ENCODE results near the gene PRSS27. TPM values are rescaled to one million over a fixed set of nuclear protein-coding genes. Genes with fewer than 3 reads are reported as not detected.
"Not testable (repeated sequence)": the region's sequence is repeated elsewhere in the genome, so short reads cannot be mapped to it uniquely, and the experiment has no call there.

The PRSS27 gene
- total and polyA plus RNA-seq, 2 of the 8 experiments (the other 6 are each of a cell fraction or from before 2014, with no cell fraction given) = 1.3 to 7.5 TPM

GRCh38 chr16:2678206-2678965 lies 41.6 kb downstream of the PRSS27 start:
- H3K9ac ChIP-seq (replicated peaks in 1 of 4; ENCODE audit: extremely low read depth in 1 of 4, low read depth in 3 of 4, low read length in 3 of 4); H3K4me2 ChIP-seq (ENCODE audit: insufficient read depth in 1 of 2, low read depth in 2 of 2, low read length in 2 of 2); H4K8ac ChIP-seq (ENCODE audit: extremely low read depth, insufficient read depth, low read length); H3K27ac ChIP-seq (ENCODE audit: low read depth, low read length); H4K91ac ChIP-seq (replicated peaks; ENCODE audit: insufficient read length, low read length); FAIRE-seq; CTCF ChIA-PET (ENCODE audit: partially characterized antibody); H2BK120ac ChIP-seq (replicated peaks; ENCODE audit: low read depth, low read length); H2AK5ac ChIP-seq (ENCODE audit: low read depth, low read length); H3K56ac ChIP-seq (replicated peaks; ENCODE audit: insufficient read length, low read depth, low read length); H3K4me1 ChIP-seq (replicated peaks in 1 of 4; ENCODE audit: control insufficient read depth in 3 of 4, insufficient read depth in 4 of 4, low read length in 3 of 4); H2AFZ ChIP-seq (ENCODE audit: low read length); H3K23ac ChIP-seq (ENCODE audit: insufficient read length); POLR2A ChIA-PET (ENCODE audit: partially characterized antibody); H3K9me3 ChIP-seq (ENCODE audit: insufficient read depth in 2 of 2, low read depth in 1 of 2, low read length in 1 of 2); H3K79me2 ChIP-seq (ENCODE audit: control insufficient read depth in 1 of 2, insufficient read depth in 2 of 2, low read length in 2 of 2); H2BK20ac ChIP-seq (ENCODE audit: low read length); H3K79me1 ChIP-seq (ENCODE audit: low read depth, low read length); H3K14ac ChIP-seq (ENCODE audit: insufficient read length); H2BK15ac ChIP-seq (ENCODE audit: low read length); H2BK5ac ChIP-seq (ENCODE audit: low read depth, low read length); H4K5ac ChIP-seq (ENCODE audit: insufficient read length, low read depth, low read length); H3K4me3 ChIP-seq (ENCODE audit: extremely low read depth in 1 of 4, insufficient read depth in 2 of 4, low read depth in 3 of 4, low read length in 4 of 4); H2BK12ac ChIP-seq (ENCODE audit: low read depth, low read length); H3K23me2 ChIP-seq (ENCODE audit: low read depth, low read length); DNase-seq (ENCODE audit: low read depth in 1 of 2, low spot score in 2 of 2); H3K27me3 ChIP-seq (replicated peaks in 1 of 4; ENCODE audit: control insufficient read depth in 3 of 4, extremely low read depth in 1 of 4, insufficient read depth in 3 of 4, low read length in 3 of 4); H3K36me3 ChIP-seq (ENCODE audit: control insufficient read depth in 2 of 4, insufficient read depth in 4 of 4, low read length in 3 of 4); H3K4ac ChIP-seq (replicated peaks; ENCODE audit: insufficient read length, low read depth, low read length); H4K20me1 ChIP-seq (replicated peaks in 1 of 2; ENCODE audit: control insufficient read depth in 1 of 2, insufficient read depth in 2 of 2, low read length in 2 of 2); H3K18ac ChIP-seq (ENCODE audit: extremely low read depth, low read length): not testable (repeated sequence)
- WGBS, 2 experiments (ENCODE audit: extremely low coverage in 1 of 2, insufficient coverage in 1 of 2, insufficient read length in 1 of 2, insufficient replicate concordance in 2 of 2, low coverage in 1 of 2, low lambda C conversion rate in 2 of 2, missing lambda C conversion rate in 1 of 2) = 93% methylated on average over 12 of the region's 23 CpGs; no CpG with 5 or more reads in 1 of the 2 experiments

GRCh38 chr16:2676937-2677336 lies 43.1 kb downstream of the PRSS27 start:
- H2BK5ac ChIP-seq (ENCODE audit: low read depth, low read length); H3K9me3 ChIP-seq (ENCODE audit: insufficient read depth in 2 of 2, low read depth in 1 of 2, low read length in 1 of 2); H3K56ac ChIP-seq (replicated peaks; ENCODE audit: insufficient read length, low read depth, low read length); H2AFZ ChIP-seq (ENCODE audit: low read length); FAIRE-seq; H4K8ac ChIP-seq (ENCODE audit: extremely low read depth, insufficient read depth, low read length); H3K36me3 ChIP-seq (ENCODE audit: control insufficient read depth in 2 of 4, insufficient read depth in 4 of 4, low read length in 3 of 4); H4K91ac ChIP-seq (replicated peaks; ENCODE audit: insufficient read length, low read length); H3K4me2 ChIP-seq (ENCODE audit: insufficient read depth in 1 of 2, low read depth in 2 of 2, low read length in 2 of 2); POLR2A ChIA-PET (ENCODE audit: partially characterized antibody); H3K79me1 ChIP-seq (ENCODE audit: low read depth, low read length); H3K27me3 ChIP-seq (replicated peaks in 1 of 4; ENCODE audit: control insufficient read depth in 3 of 4, extremely low read depth in 1 of 4, insufficient read depth in 3 of 4, low read length in 3 of 4); H2BK15ac ChIP-seq (ENCODE audit: low read length); H2AK5ac ChIP-seq (ENCODE audit: low read depth, low read length); CTCF ChIA-PET (ENCODE audit: partially characterized antibody); H2BK12ac ChIP-seq (ENCODE audit: low read depth, low read length); H3K14ac ChIP-seq (ENCODE audit: insufficient read length); H3K4me3 ChIP-seq (ENCODE audit: extremely low read depth in 1 of 4, insufficient read depth in 2 of 4, low read depth in 3 of 4, low read length in 4 of 4); H2BK20ac ChIP-seq (ENCODE audit: low read length); H3K79me2 ChIP-seq (ENCODE audit: control insufficient read depth in 1 of 2, insufficient read depth in 2 of 2, low read length in 2 of 2); H3K4me1 ChIP-seq (replicated peaks in 1 of 4; ENCODE audit: control insufficient read depth in 3 of 4, insufficient read depth in 4 of 4, low read length in 3 of 4); H3K23me2 ChIP-seq (ENCODE audit: low read depth, low read length); DNase-seq (ENCODE audit: low read depth in 1 of 2, low spot score in 2 of 2); H3K9ac ChIP-seq (replicated peaks in 1 of 4; ENCODE audit: extremely low read depth in 1 of 4, low read depth in 3 of 4, low read length in 3 of 4); H4K20me1 ChIP-seq (replicated peaks in 1 of 2; ENCODE audit: control insufficient read depth in 1 of 2, insufficient read depth in 2 of 2, low read length in 2 of 2); H4K5ac ChIP-seq (ENCODE audit: insufficient read length, low read depth, low read length); H3K23ac ChIP-seq (ENCODE audit: insufficient read length); H3K4ac ChIP-seq (replicated peaks; ENCODE audit: insufficient read length, low read depth, low read length); H2BK120ac ChIP-seq (replicated peaks; ENCODE audit: low read depth, low read length); H3K27ac ChIP-seq (ENCODE audit: low read depth, low read length); H3K18ac ChIP-seq (ENCODE audit: extremely low read depth, low read length): not testable (repeated sequence)
- 87% methylated on average over 3 of the region's 3 CpGs; no CpG with 5 or more reads in 1 of the 2 experiments for WGBS, 2 experiments (ENCODE audit: extremely low coverage in 1 of 2, insufficient coverage in 1 of 2, insufficient read length in 1 of 2, insufficient replicate concordance in 2 of 2, low coverage in 1 of 2, low lambda C conversion rate in 2 of 2, missing lambda C conversion rate in 1 of 2)
